CD8-positive, alpha-beta memory T cell (primary cell): ENCODE measurements around the gene OBSL1. TPM values are rescaled to one million over a fixed set of nuclear protein-coding genes. Genes with fewer than 3 reads are reported as not detected.

ENCODE experiments used
- CTCF ChIA-PET: fragments of 350-600 bp; sonication (Branson Sonifier 250); formaldehyde crosslinking; loops from one replicate; lab custom pipeline; 2021; ENCODE audit warnings: antibody characterized with exemption; lab: Charles Lee
- POLR2A ChIA-PET: fragments of 350-600 bp; sonication (Branson Sonifier 250); formaldehyde crosslinking; loops from one replicate; lab custom pipeline; 2021; ENCODE audit warnings: antibody characterized with exemption; lab: Charles Lee
- DNase-seq, 5 donors: peaks; one replicate each; pipeline versions ENCODE4 v3.0.0 to v3.0.0-alpha.2; 2020 to 2022; ENCODE audit warnings: mixed read lengths in 1 of 5
- H3K27ac ChIP-seq: one replicate; pipeline ENCODE4 v1.7.0; 2013; ENCODE audit warnings: low read depth, mild to moderate bottlenecking, low read length, moderate library complexity
- H3K27me3 ChIP-seq: 2 replicates; pipeline ENCODE4 v1.7.0; 2013; ENCODE audit warnings: low read length, mild to moderate bottlenecking; ENCODE audit not compliant: insufficient read depth, poor library complexity, severe bottlenecking
- H3K36me3 ChIP-seq: 2 replicates; pipeline ENCODE4 v1.7.0; 2013; ENCODE audit warnings: mild to moderate bottlenecking, low read length, moderate library complexity; ENCODE audit not compliant: insufficient read depth
- H3K4me1 ChIP-seq: 2 replicates; pipeline ENCODE4 v1.7.0; 2013; ENCODE audit warnings: mild to moderate bottlenecking, low read length, moderate library complexity; ENCODE audit not compliant: insufficient read depth
- H3K4me3 ChIP-seq: 2 replicates; pipeline ENCODE4 v1.7.0; 2013; ENCODE audit warnings: mild to moderate bottlenecking, low read length
- H3K9me3 ChIP-seq: 2 replicates; pipeline ENCODE4 v1.7.0; 2013; ENCODE audit warnings: mild to moderate bottlenecking, low read length
- H3K27ac Mint-ChIP-seq, 8 donors: one replicate each; pipeline ENCODE4 v1.8.0; 2020 to 2021; ENCODE audit warnings: mixed read lengths in 8 of 8, mild to moderate bottlenecking in 6 of 8, inconsistent platforms in 3 of 8, moderate library complexity in 3 of 8
- H3K27me3 Mint-ChIP-seq, 2 donors: one replicate each; pipeline ENCODE4 v1.8.0; 2020 to 2021; ENCODE audit warnings: mixed read lengths in 2 of 2, mild to moderate bottlenecking in 1 of 2, moderate library complexity in 1 of 2
- H3K36me3 Mint-ChIP-seq, 3 donors: one replicate each; pipeline ENCODE4 v1.8.0; 2020 to 2021; ENCODE audit warnings: mixed read lengths in 3 of 3, inconsistent platforms in 1 of 3, mild to moderate bottlenecking in 1 of 3
- H3K4me1 Mint-ChIP-seq, 3 donors: one replicate each; pipeline ENCODE4 v1.8.0; 2020 to 2021; ENCODE audit warnings: mixed read lengths in 3 of 3, inconsistent platforms in 1 of 3, mild to moderate bottlenecking in 1 of 3
- H3K4me3 Mint-ChIP-seq, 7 donors: one replicate each; pipeline ENCODE4 v1.8.0; 2020 to 2021; ENCODE audit warnings: mixed read lengths in 7 of 7, mild to moderate bottlenecking in 6 of 7, moderate library complexity in 4 of 7, inconsistent platforms in 2 of 7
- H3K9me3 Mint-ChIP-seq, 5 donors: one replicate each; pipeline ENCODE4 v1.8.0; 2020 to 2022; ENCODE audit warnings: mixed read lengths in 5 of 5, mild to moderate bottlenecking in 3 of 5, moderate library complexity in 2 of 5, inconsistent platforms in 1 of 5
- polyA plus RNA-seq: library from polyadenylated mRNA; unstranded; fragments of 300-500 nt; fragmentation: Illumina TruSeq; gene quantifications from one replicate; pipeline ENCODE4 v1.2.3, GENCODE V29; 2021
- total RNA-seq, 2 experiments: library from RNA; stranded (reverse); gene quantifications; one replicate each; pipeline ENCODE4 v1.2.3, GENCODE V29; 2021

Gene OBSL1
- total and polyA plus RNA-seq, 3 experiments from 2014 or later = 0.48 to 0.69 TPM; not detected in 1

GRCh38 chr2:219549619-219550018, 21.7 kb downstream of the OBSL1 start:
- Histone ChIP-seq H3K9me3 (no peaks in the 10 kb centered on the region), H3K27me3 (peaks cover 26% of the 10 kb centered on the region), H3K36me3 (no peaks in the 10 kb centered on the region), H3K27ac (no peak overlapping the region), H3K4me1 (peaks cover 7% of the 10 kb centered on the region), H3K4me3 (no peak overlapping the region)
- Mint-ChIP-seq H3K9me3 (no peaks in the 10 kb centered on the region), H3K4me1 (peaks cover 4 to 20% (median 12%) of the 10 kb centered on the region in 3 donors), H3K27me3 (peaks cover 37 to 57% of the 10 kb centered on the region in 2 donors), H3K4me3 (no peak overlapping the region), H3K27ac (no peak overlapping the region), H3K36me3 (no peaks in the 10 kb centered on the region)
- CTCF ChIA-PET = interaction anchor here (0.8 to 1.5 kb wide), 3 partner anchors 10 to 93 kb away, joined by 3 to 5 read pairs (median 4); no protein-coding TSS in a partner anchor
- no peak for DNase-seq
- POLR2A ChIA-PET = no interaction called here

- ChIA-PET CTCF (interaction anchor here (0.8 to 1.5 kb wide), 4 partner anchors 11 to 94 kb away, joined by 3 to 5 read pairs (median 4); partner anchors contain the start of gene STK11IP), POLR2A (no interaction called here)
- Histone ChIP-seq H3K27ac (no peak overlapping the region), H3K4me3 (no peak overlapping the region), H3K36me3 (no peaks in the 10 kb centered on the region), H3K9me3 (no peaks in the 10 kb centered on the region), H3K4me1 (peaks cover 7% of the 10 kb centered on the region), H3K27me3 (peaks cover 23% of the 10 kb centered on the region)
- Mint-ChIP-seq H3K9me3 (no peaks in the 10 kb centered on the region), H3K4me3 (peak overlapping the region in 1 of 7 donors; percentile 35), H3K27me3 (peaks cover 37 to 51% of the 10 kb centered on the region in 2 donors), H3K27ac (no peak overlapping the region), H3K36me3 (no peaks in the 10 kb centered on the region), H3K4me1 (peaks cover 10 to 26% (median 18%) of the 10 kb centered on the region in 3 donors)
- no peak for DNase-seq
These were observed 22.3 kb downstream of the OBSL1 start for GRCh38 chr2:219548990-219549389.

GRCh38 chr2:219547621-219548020, 23.7 kb downstream of the OBSL1 start:
- H3K27ac ChIP-seq = no peak overlapping the region
- H3K4me3 ChIP-seq = no peak overlapping the region
- peaks cover 10% of the 10 kb centered on the region for H3K27me3 ChIP-seq
- no peak for DNase-seq
- no peak overlapping the region for H3K27ac Mint-ChIP-seq
- H3K4me3 Mint-ChIP-seq = no peak overlapping the region
- H3K4me1 ChIP-seq = peaks cover 3% of the 10 kb centered on the region
- H3K9me3 Mint-ChIP-seq = no peaks in the 10 kb centered on the region
- POLR2A ChIA-PET = no interaction called here
- CTCF ChIA-PET = no interaction called here
- peaks cover 26 to 41% of the 10 kb centered on the region in 2 donors for H3K27me3 Mint-ChIP-seq
- H3K36me3 ChIP-seq = no peaks in the 10 kb centered on the region
- peaks cover 13 to 23% (median 16%) of the 10 kb centered on the region in 3 donors for H3K4me1 Mint-ChIP-seq
- H3K9me3 ChIP-seq = no peaks in the 10 kb centered on the region
- H3K36me3 Mint-ChIP-seq = no peaks in the 10 kb centered on the region

GRCh38 chr2:219545943-219546352, 25.4 kb downstream of the OBSL1 start:
- no peak overlapping the region for H3K4me3 ChIP-seq
- ChIA-PET POLR2A (no interaction called here), CTCF (no interaction called here)
- no peak for DNase-seq
- H3K36me3 Mint-ChIP-seq = peaks cover 0 to 2% (median 2%) of the 10 kb centered on the region in 3 donors
- no peaks in the 10 kb centered on the region for H3K27me3 ChIP-seq
- H3K27ac Mint-ChIP-seq = peak overlapping the region in 1 of 8 donors; percentile 73
- no peaks in the 10 kb centered on the region for H3K36me3 ChIP-seq
- no peaks in the 10 kb centered on the region for H3K9me3 Mint-ChIP-seq
- H3K4me1 Mint-ChIP-seq = peaks cover 23 to 31% (median 27%) of the 10 kb centered on the region in 3 donors
- no peaks in the 10 kb centered on the region for H3K9me3 ChIP-seq
- H3K27me3 Mint-ChIP-seq = peaks cover 14 to 34% of the 10 kb centered on the region in 2 donors
- no peak overlapping the region for H3K27ac ChIP-seq
- H3K4me1 ChIP-seq = peaks cover 18% of the 10 kb centered on the region
- peak overlapping the region in 2 of 7 donors; percentile 2 to 81 for H3K4me3 Mint-ChIP-seq

- H3K36me3 Mint-ChIP-seq = peaks cover 0 to 5% (median 2%) of the 10 kb centered on the region in 3 donors
- no peak overlapping the region for H3K4me3 ChIP-seq
- H3K36me3 ChIP-seq = no peaks in the 10 kb centered on the region
- H3K4me3 Mint-ChIP-seq = peak overlapping the region in 5 of 7 donors; percentile 76 to 85 (median 81)
- CTCF ChIA-PET = interaction anchor here (0.8 kb wide), 1 partner anchor 16 kb away, joined by 3 read pairs; no protein-coding TSS in a partner anchor
- no peak for DNase-seq
- no peaks in the 10 kb centered on the region for H3K27me3 ChIP-seq
- H3K27ac ChIP-seq = no peak overlapping the region
- POLR2A ChIA-PET = interaction anchor here (0.8 kb wide), 1 partner anchor 237 kb away, joined by 3 read pairs; no protein-coding TSS in a partner anchor
- no peaks in the 10 kb centered on the region for H3K9me3 ChIP-seq
- peaks cover 22 to 30% (median 27%) of the 10 kb centered on the region in 3 donors for H3K4me1 Mint-ChIP-seq
- no peaks in the 10 kb centered on the region for H3K9me3 Mint-ChIP-seq
- peaks cover 10 to 29% of the 10 kb centered on the region in 2 donors for H3K27me3 Mint-ChIP-seq
- peaks cover 18% of the 10 kb centered on the region for H3K4me1 ChIP-seq
- H3K27ac Mint-ChIP-seq = peak overlapping the region in 2 of 8 donors; percentile 73 to 85
These were observed 25.9 kb downstream of the OBSL1 start for GRCh38 chr2:219545295-219545942.

- H3K27ac Mint-ChIP-seq = peak overlapping the region in 7 of 8 donors; percentile 64 to 90 (median 84)
- H3K36me3 Mint-ChIP-seq = peaks cover 0 to 7% (median 2%) of the 10 kb centered on the region in 3 donors
- H3K9me3 Mint-ChIP-seq = no peaks in the 10 kb centered on the region
- Histone ChIP-seq H3K27me3 (no peaks in the 10 kb centered on the region), H3K4me3 (no peak overlapping the region), H3K27ac (no peak overlapping the region), H3K9me3 (no peaks in the 10 kb centered on the region), H3K4me1 (peaks cover 18% of the 10 kb centered on the region), H3K36me3 (no peaks in the 10 kb centered on the region)
- H3K4me1 Mint-ChIP-seq = peaks cover 22 to 30% (median 27%) of the 10 kb centered on the region in 3 donors
- peak overlapping the region; percentile 76 to 86 (median 81) for H3K4me3 Mint-ChIP-seq
- ChIA-PET CTCF (interaction anchor here (0.8 to 6.7 kb wide), 5 partner anchors 9 to 97 kb away, joined by 3 to 44 read pairs (median 12); no protein-coding TSS in a partner anchor), POLR2A (interaction anchor here (0.8 kb wide), 1 partner anchor 237 kb away, joined by 3 read pairs; no protein-coding TSS in a partner anchor)
- H3K27me3 Mint-ChIP-seq = peaks cover 4 to 22% of the 10 kb centered on the region in 2 donors
- DNase-seq = no peak
These were observed 26.8 kb downstream of the OBSL1 start for GRCh38 chr2:219544567-219544966.

GRCh38 chr2:219543596-219544358, 27.6 kb downstream of the OBSL1 start, which contains the start of the genes CHPF and TMEM198:
TSS of gene CHPF (minus strand) at chr2:219543809. CDS start at chr2:219543538, 271 bp downstream.
TSS of gene TMEM198 (plus strand) at chr2:219544028. CDS start at chr2:219544728, 700 bp downstream.
- peaks cover 22 to 30% (median 27%) of the 10 kb centered on the region in 3 donors for H3K4me1 Mint-ChIP-seq
- Histone ChIP-seq H3K36me3 (no peaks in the 10 kb centered on the region), H3K9me3 (no peaks in the 10 kb centered on the region), H3K27ac (peak within 1 kb of the TSS; percentile 69), H3K4me1 (peaks cover 18% of the 10 kb centered on the region), H3K4me3 (peak within 1 kb of the TSS; percentile 81), H3K27me3 (no peaks in the 10 kb centered on the region)
- no peaks in the 10 kb centered on the region for H3K9me3 Mint-ChIP-seq
- CTCF ChIA-PET = interaction anchor here (1.2 to 6.7 kb wide), 6 partner anchors 10 to 98 kb away, joined by 3 to 44 read pairs (median 8); a partner anchor contains a TSS
- peaks cover 0 to 9% (median 2%) of the 10 kb centered on the region in 3 donors for H3K36me3 Mint-ChIP-seq
- peak within 1 kb of the TSS; percentile 73 to 92 (median 86) for H3K27ac Mint-ChIP-seq
- H3K4me3 Mint-ChIP-seq = peak within 1 kb of the TSS; percentile 81 to 94 (median 86)
- H3K27me3 Mint-ChIP-seq = peaks cover 4 to 14% of the 10 kb centered on the region in 2 donors
- DNase-seq = peak; percentile 84 to 94 (median 88)
- POLR2A ChIA-PET = interaction anchor here (1.1 kb wide), 1 partner anchor 1955 kb away, joined by 4 read pairs; no protein-coding TSS in a partner anchor
